OCI-LY7 (cell line): ENCODE results near the gene SEMA3D. TPM values are rescaled to one million over a fixed set of nuclear protein-coding genes. Genes with fewer than 3 reads are reported as not detected.

Experiments used
- BruUV-seq: library from RNA; stranded (reverse); fragments of 400-500 nt; replicated peaks from 2 replicates; lab custom pipeline; 2021; lab: Mats Ljungman, UMichigan
- CTCF ChIA-PET: fragments of 300-600 bp; sonication (Branson Sonifier 250); formaldehyde crosslinking; loops from one replicate; lab custom pipeline; 2022; ENCODE audit warnings: antibody characterized with exemption; ENCODE audit not compliant: unreplicated experiment; lab: Charles Lee
- POLR2A ChIA-PET: fragments of 300-600 bp; sonication (Branson Sonifier 250); formaldehyde crosslinking; loops from one replicate; lab custom pipeline; 2022; ENCODE audit warnings: antibody characterized with exemption; lab: Charles Lee
- DNase-seq: peaks from one replicate; pipeline ENCODE4 v3.0.0-alpha.2; 2015; ENCODE audit warnings: low spot score
- H2AFZ ChIP-seq: fragments of 200-600 bp; sonication (generic), shearing (Covaris generic); 2 replicates; pipeline ENCODE4 v1.6.1; 2014; ENCODE audit warnings: mild to moderate bottlenecking, antibody characterized with exemption, low read length, moderate library complexity
- H3K27ac ChIP-seq: fragments of 200-600 bp; sonication (generic); 2 replicates; pipeline ENCODE4 v1.5.1; 2014; ENCODE audit warnings: mixed run types, low read depth, mild to moderate bottlenecking, moderate library complexity, low read length, inconsistent platforms; ENCODE audit not compliant: poor library complexity, severe bottlenecking
- H3K36me3 ChIP-seq: fragments of 200-600 bp; sonication (generic); 2 replicates; pipeline ENCODE4 v1.6.1; 2014; ENCODE audit warnings: mild to moderate bottlenecking, antibody characterized with exemption, low read length, moderate library complexity, mixed read lengths; ENCODE audit not compliant: insufficient read depth
- H3K4me1 ChIP-seq: fragments of 200-600 bp; sonication (generic); 2 replicates; pipeline ENCODE4 v1.5.1; 2014; ENCODE audit warnings: mild to moderate bottlenecking, low read length; ENCODE audit not compliant: insufficient read depth, poor library complexity, severe bottlenecking
- H3K4me2 ChIP-seq: fragments of 200-600 bp; sonication (generic); 2 replicates; pipeline ENCODE4 v1.6.1; 2014; ENCODE audit warnings: mild to moderate bottlenecking, low read length
- H3K4me3 ChIP-seq: fragments of 200-600 bp; sonication (generic); 2 replicates; pipeline ENCODE4 v1.5.1; 2014; ENCODE audit warnings: mild to moderate bottlenecking, low read depth, low read length; ENCODE audit not compliant: poor library complexity, severe bottlenecking
- H3K79me2 ChIP-seq: fragments of 200-600 bp; sonication (generic); 2 replicates; pipeline ENCODE4 v1.6.1; 2016; ENCODE audit warnings: low read depth, mild to moderate bottlenecking, low read length, moderate library complexity, mixed read lengths; ENCODE audit not compliant: insufficient read depth
- H3K9me2 ChIP-seq: fragments of 200-600 bp; sonication (generic); 2 replicates; pipeline ENCODE4 v1.6.1; 2016; ENCODE audit warnings: mild to moderate bottlenecking, low read length, mixed read lengths; ENCODE audit not compliant: insufficient read depth
- H3K9me3 ChIP-seq: fragments of 200-600 bp; sonication (generic); 2 replicates; pipeline ENCODE4 v1.6.1; 2014; ENCODE audit warnings: mild to moderate bottlenecking, mixed run types, low read length, mixed read lengths
- H4K20me1 ChIP-seq: fragments of 200-600 bp; sonication (generic); 2 replicates; pipeline ENCODE4 v1.6.1; 2014; ENCODE audit warnings: mild to moderate bottlenecking, antibody characterized with exemption, low read length, moderate library complexity, mixed read lengths; ENCODE audit not compliant: insufficient read depth
- CTCF ChIP-seq: fragments of 200-600 bp; sonication (generic); conservative IDR thresholded peaks from 2 replicates; pipeline ENCODE4 v1.5.1; 2014; ENCODE audit warnings: mild to moderate bottlenecking, antibody characterized with exemption, low read length, moderate library complexity, mixed read lengths
- EZH2phosphoT487 ChIP-seq: fragments of 200-600 bp; sonication (generic); IDR thresholded peaks from 2 replicates; pipeline ENCODE4 v1.6.1; 2018; ENCODE audit warnings: low read depth, borderline replicate concordance, mild to moderate bottlenecking, mixed run types, antibody characterized with exemption, low read length, moderate library complexity, mixed read lengths
- intact Hi-C: fragments of 100-400 bp; cut with micrococcal nuclease; formaldehyde crosslinking; loops from one replicate; pipeline ENCODE4 v1.10.0; 2022; ENCODE audit not compliant: unreplicated experiment
- total RNA-seq, 2 experiments: library from RNA; depleted of rRNA in 1 of 2; stranded (reverse); fragments of >200 nt in 1 of 2; shearing (Covaris generic) in 1 of 2; gene quantifications; 2 replicates each; pipeline ENCODE4 v1.2.3, GENCODE V29; 2014 to 2022

Gene SEMA3D
- total RNA-seq, 2 experiments from 2014 or later = not detected

- Histone ChIP-seq H2AFZ (no peak overlapping the region), H3K9me3 (no peaks in the 10 kb centered on the region), H3K36me3 (no peaks in the 10 kb centered on the region), H3K4me2 (no peak overlapping the region), H4K20me1 (no peaks in the 10 kb centered on the region), H3K79me2 (no peaks in the 10 kb centered on the region), H3K9me2 (no peaks in the 10 kb centered on the region), H3K4me3 (no peak overlapping the region), H3K27ac (no peak overlapping the region), H3K4me1 (no peaks in the 10 kb centered on the region)
- POLR2A ChIA-PET = interaction anchor here (1.0 kb wide), 1 partner anchor 20 kb away, joined by 4 read pairs; no protein-coding TSS in a partner anchor
- CTCF ChIA-PET = no interaction called here
- DNase-seq = no peak
- no TSS peak for BruUV-seq
- intact Hi-C loops = no loop called here
- TF ChIP-seq CTCF (no peak), EZH2phosphoT487 (no peak)
Observed at GRCh38 chr7:85095806-85096205, 91.0 kb downstream of the SEMA3D start.

- Histone ChIP-seq H3K9me3 (no peaks in the 10 kb centered on the region), H3K4me3 (no peak overlapping the region), H3K9me2 (no peaks in the 10 kb centered on the region), H4K20me1 (no peaks in the 10 kb centered on the region), H2AFZ (no peak overlapping the region), H3K36me3 (no peaks in the 10 kb centered on the region), H3K27ac (no peak overlapping the region), H3K4me1 (no peaks in the 10 kb centered on the region), H3K4me2 (no peak overlapping the region), H3K79me2 (no peaks in the 10 kb centered on the region)
- CTCF ChIA-PET = no interaction called here
- intact Hi-C loops = no loop called here
- no peak for DNase-seq
- POLR2A ChIA-PET = interaction anchor here (1.0 kb wide), 1 partner anchor 21 kb away, joined by 4 read pairs; no protein-coding TSS in a partner anchor
- TF ChIP-seq CTCF (no peak), EZH2phosphoT487 (no peak)
- BruUV-seq = no TSS peak
Observed at GRCh38 chr7:85095366-85095765, 91.5 kb downstream of the SEMA3D start.

GRCh38 chr7:85094046-85094725 is 92.7 kb downstream of the SEMA3D start:
- CTCF ChIA-PET = no interaction called here
- Histone ChIP-seq H3K27ac (no peak overlapping the region), H3K4me2 (no peak overlapping the region), H4K20me1 (no peaks in the 10 kb centered on the region), H3K4me3 (no peak overlapping the region), H2AFZ (no peak overlapping the region), H3K9me2 (no peaks in the 10 kb centered on the region), H3K79me2 (no peaks in the 10 kb centered on the region), H3K4me1 (no peaks in the 10 kb centered on the region), H3K36me3 (no peaks in the 10 kb centered on the region), H3K9me3 (no peaks in the 10 kb centered on the region)
- intact Hi-C loops = no loop called here
- DNase-seq = no peak
- POLR2A ChIA-PET = no interaction called here
- no peak for TF ChIP-seq CTCF
- TF ChIP-seq EZH2phosphoT487 = no peak
- BruUV-seq = no TSS peak
